ENCODE measurements around the gene AOPEP.

AOPEP gene

GRCh38 chr9:94918038-94918753, 191.7 kb downstream of the AOPEP start:
- peaks cover 11% of the 10 kb centered on the region for H3K4me1 ChIP-seq (ENCODE audit: control insufficient read depth, insufficient read depth, low read length)
- no peaks in the 10 kb centered on the region for H3K36me3 ChIP-seq (ENCODE audit: control insufficient read depth in 2 of 2, insufficient read depth in 1 of 2, low read length in 2 of 2)
- H3K27ac ChIP-seq (ENCODE audit: extremely low read depth, low read depth, low read length), result no peak overlapping the region
- no peaks in the 10 kb centered on the region for H3K9me3 ChIP-seq (ENCODE audit: control insufficient read depth, insufficient read depth, low read depth, low read length)
- CTCF ChIA-PET, result interaction anchor here (0.6 to 1.5 kb wide), 8 partner anchors 19 to 237 kb away, joined by 3 to 6 read pairs (median 4); no protein-coding TSS in a partner anchor
- TF ChIP-seq TSHZ1 (tag by site-specific recombination; IDR thresholded peaks at IDR 0.05; ENCODE audit: borderline replicate concordance) (no peak), ZNF391 (tag by site-specific recombination; IDR thresholded peaks at IDR 0.05; ENCODE audit: borderline replicate concordance, low read depth) (no peak), YY1 (tag by site-specific recombination; IDR thresholded peaks at IDR 0.05) (no peak), ZNF174 (tag by site-specific recombination; IDR thresholded peaks at IDR 0.05) (no peak), ZBTB48 (tag by site-specific recombination; IDR thresholded peaks at IDR 0.05) (no peak), ZNF776 (tag by site-specific recombination; IDR thresholded peaks at IDR 0.05; ENCODE audit: borderline replicate concordance) (no peak), FEZF1 (tag by site-specific recombination; IDR thresholded peaks at IDR 0.05) (no peak), ZNF341 (tag by site-specific recombination; IDR thresholded peaks at IDR 0.05; ENCODE audit: low read depth) (no peak), ZNF843 (tag by site-specific recombination; IDR thresholded peaks at IDR 0.05) (no peak), ZNF19 (tag by site-specific recombination; IDR thresholded peaks at IDR 0.05; ENCODE audit: low read depth) (no peak), ZNF214 (tag by site-specific recombination; IDR thresholded peaks at IDR 0.05; ENCODE audit: borderline replicate concordance) (no peak), ZNF544 (tag by site-specific recombination; IDR thresholded peaks at IDR 0.05) (no peak), ZNF404 (tag by site-specific recombination; IDR thresholded peaks at IDR 0.05) (no peak), ZNF629 (tag by site-specific recombination; IDR thresholded peaks at IDR 0.05) (no peak), ZFHX2 (tag by site-specific recombination; conservative IDR thresholded peaks at IDR 0.05) (no peak), ZBTB7A (tag by site-specific recombination; IDR thresholded peaks at IDR 0.05; ENCODE audit: low read depth) (no peak), ZNF114 (tag by site-specific recombination; IDR thresholded peaks at IDR 0.05) (no peak)
- no peak overlapping the region for H3K4me3 ChIP-seq (ENCODE audit: low read depth, low read length)
- POLR2A ChIA-PET, result interaction anchor here (0.5 to 1.8 kb wide), 2 partner anchors 50 to 403 kb away, joined by 6 read pairs; no protein-coding TSS in a partner anchor

GRCh38 chr9:94919376-94920098, 193.0 kb downstream of the AOPEP start:
- POLR2A ChIA-PET, result interaction anchor here (0.5 to 1.2 kb wide), 4 partner anchors 8 to 251 kb away, joined by 3 to 4 read pairs (median 3); no protein-coding TSS in a partner anchor
- peak overlapping the region; percentile 54; the same call in 1 of the 2 replicates for H3K27ac ChIP-seq (ENCODE audit: extremely low read depth, low read depth, low read length)
- H3K4me1 ChIP-seq (ENCODE audit: control insufficient read depth, insufficient read depth, low read length), result peaks cover 4% of the 10 kb centered on the region; the same call in 1 of the 2 replicates
- H3K36me3 ChIP-seq (ENCODE audit: control insufficient read depth in 2 of 2, insufficient read depth in 1 of 2, low read length in 2 of 2), result no peaks in the 10 kb centered on the region
- H3K9me3 ChIP-seq (ENCODE audit: control insufficient read depth, insufficient read depth, low read depth, low read length), result no peaks in the 10 kb centered on the region
- CTCF ChIA-PET, result interaction anchor here (0.6 kb wide), 1 partner anchor 778 kb away, joined by 3 read pairs; no protein-coding TSS in a partner anchor
- H3K4me3 ChIP-seq (ENCODE audit: low read depth, low read length), result peak overlapping the region; percentile 11
- TF ChIP-seq ZNF211 (tag by site-specific recombination; IDR thresholded peaks at IDR 0.05; ENCODE audit: low read depth) (no peak), TRIM28 (IDR thresholded peaks at IDR 0.05; ENCODE audit: borderline replicate concordance, low read length) (no peak), ZNF302 (tag by site-specific recombination; IDR thresholded peaks at IDR 0.05; ENCODE audit: low read depth) (no peak), ZNF658 (tag by site-specific recombination; IDR thresholded peaks at IDR 0.05) (no peak), ZNF654 (tag by site-specific recombination; IDR thresholded peaks at IDR 0.05; ENCODE audit: low read depth) (no peak), ZNF140 (tag by site-specific recombination; IDR thresholded peaks at IDR 0.05) (no peak), ZNF24 (tag by site-specific recombination; IDR thresholded peaks at IDR 0.05) (no peak), EGR2 (tag by site-specific recombination; IDR thresholded peaks at IDR 0.05; ENCODE audit: low read depth) (peak; percentile 43; the same call in 1 of the 2 replicates), ZNF776 (tag by site-specific recombination; IDR thresholded peaks at IDR 0.05; ENCODE audit: borderline replicate concordance) (no peak), ZNF354C (tag by site-specific recombination; IDR thresholded peaks at IDR 0.05; ENCODE audit: borderline replicate concordance, low read depth) (no peak), ZNF747 (tag by site-specific recombination; IDR thresholded peaks at IDR 0.05) (no peak), ZNF324 (tag by site-specific recombination; IDR thresholded peaks at IDR 0.05) (0 out of 2 replicates have a peak, but pooled peaks have one; percentile 26), ZNF16 (tag by site-specific recombination; IDR thresholded peaks at IDR 0.05; ENCODE audit: low read depth) (no peak), ZNF626 (tag by site-specific recombination; IDR thresholded peaks at IDR 0.05) (no peak), KLF16 (tag by site-specific recombination; IDR thresholded peaks at IDR 0.05) (no peak), ZNF2 (tag by site-specific recombination; IDR thresholded peaks at IDR 0.05) (no peak), ZNF366 (tag by site-specific recombination; conservative IDR thresholded peaks at IDR 0.05) (peak; percentile 54), ZNF544 (tag by site-specific recombination; IDR thresholded peaks at IDR 0.05) (no peak)

All from HEK293 (cell line).